Kidney glomerular epithelial cell (primary cell): ENCODE measurements around the gene OTOA.
A peak's percentile ranks its signal among the peaks of the same experiment; 100 is the strongest.
"Not testable (repeated sequence)": the region's sequence is repeated elsewhere in the genome, so short reads cannot be mapped to it uniquely, and the experiment has no call there.

ENCODE experiments used
- DNase-seq: peaks from one replicate; lab custom pipeline; 2025; lab: John Stamatoyannopoulos, UW

Gene OTOA

DNA sequence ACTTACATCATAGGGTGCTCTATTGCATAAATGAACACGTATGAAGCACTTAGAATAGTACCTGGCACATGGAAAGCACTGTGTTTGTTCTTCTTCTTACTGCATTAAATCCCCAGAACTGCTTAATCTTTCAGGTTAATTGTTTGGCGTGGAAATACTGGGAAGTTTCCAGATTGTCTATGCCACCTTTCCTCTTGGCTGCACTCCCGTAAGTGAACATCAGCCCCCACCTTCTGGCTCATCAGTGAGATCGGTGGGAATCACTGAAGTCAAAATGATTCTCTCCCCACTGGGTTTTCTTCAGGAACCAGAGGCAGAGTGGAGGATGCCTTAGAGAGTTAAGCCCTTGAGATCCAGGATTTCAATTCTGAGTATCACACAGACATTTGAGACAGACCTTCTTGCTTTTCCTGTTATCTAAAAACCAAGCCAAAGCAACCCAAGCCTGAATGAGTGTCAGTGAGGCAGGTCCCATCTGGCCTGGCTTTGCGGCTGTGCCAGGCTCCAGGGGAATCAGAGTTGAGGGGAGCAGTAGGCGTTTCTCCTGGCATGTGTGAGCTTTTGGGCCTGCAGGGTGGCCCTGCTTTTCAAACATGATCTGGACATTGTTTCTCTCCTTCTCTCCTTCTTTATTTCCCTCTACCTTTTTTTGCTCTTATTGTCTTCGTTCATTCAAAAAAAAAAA lies 59.1 kb downstream of the OTOA start:
- DNase-seq, result no peak

DNA sequence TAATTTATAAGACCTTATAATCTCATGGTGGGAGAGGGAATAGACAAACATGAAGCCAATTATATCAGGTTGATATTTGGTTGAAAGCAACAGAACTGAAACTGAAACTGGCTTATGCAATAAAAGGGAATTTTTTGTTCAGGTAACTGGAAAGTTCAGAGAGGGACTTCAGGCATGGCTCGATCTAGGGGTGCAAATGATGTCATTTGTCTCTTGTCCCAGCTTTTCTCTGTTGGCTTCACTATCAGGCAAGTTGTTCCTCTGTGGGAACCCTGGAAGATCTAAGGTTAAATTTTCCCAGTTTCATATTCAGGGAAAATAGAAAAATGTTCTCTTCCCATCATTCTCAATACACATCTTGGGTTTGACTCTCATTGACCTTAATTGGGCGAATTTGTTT lies 59.8 kb downstream of the OTOA start:
- no peak for DNase-seq

DNA sequence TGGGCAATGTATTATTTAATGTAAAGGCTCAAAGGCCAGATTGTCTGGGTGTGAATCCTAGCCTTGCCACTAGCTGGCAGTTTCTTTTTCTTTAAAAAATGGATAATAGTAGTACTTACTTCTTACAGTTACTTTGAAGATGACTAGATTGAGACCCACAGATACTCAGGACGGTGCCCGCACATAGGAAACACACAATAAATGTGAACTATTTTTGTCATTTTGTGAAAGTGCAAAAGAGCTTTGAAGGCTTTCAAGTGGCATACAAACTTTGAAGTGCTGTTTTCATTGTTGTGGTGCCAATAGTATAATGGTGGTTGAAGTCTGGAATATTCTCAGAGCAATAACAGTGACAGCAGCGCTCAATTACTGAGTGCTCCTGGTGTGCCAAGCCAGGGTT lies 63.6 kb downstream of the OTOA start:
- no peak for DNase-seq

DNA sequence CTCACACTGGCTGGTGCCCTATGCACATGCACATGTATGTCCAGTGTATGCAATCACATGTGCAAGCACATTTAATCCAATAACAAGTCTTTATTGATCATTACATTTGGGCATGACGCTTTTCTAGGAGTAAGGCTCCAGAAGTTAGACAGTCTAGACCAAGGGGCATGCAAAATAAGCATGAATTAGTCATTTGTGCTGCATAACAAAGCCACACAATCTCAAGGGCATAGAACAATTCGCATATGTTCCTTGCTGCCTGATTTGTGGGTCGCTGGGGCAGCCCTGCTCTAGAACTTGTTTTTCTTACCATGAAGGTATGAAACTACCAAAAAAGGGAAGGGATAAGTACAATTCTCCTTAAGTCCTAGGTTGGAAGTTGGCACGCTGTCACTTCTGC lies 67.5 kb downstream of the OTOA start:
- not testable (repeated sequence) for DNase-seq

DNA sequence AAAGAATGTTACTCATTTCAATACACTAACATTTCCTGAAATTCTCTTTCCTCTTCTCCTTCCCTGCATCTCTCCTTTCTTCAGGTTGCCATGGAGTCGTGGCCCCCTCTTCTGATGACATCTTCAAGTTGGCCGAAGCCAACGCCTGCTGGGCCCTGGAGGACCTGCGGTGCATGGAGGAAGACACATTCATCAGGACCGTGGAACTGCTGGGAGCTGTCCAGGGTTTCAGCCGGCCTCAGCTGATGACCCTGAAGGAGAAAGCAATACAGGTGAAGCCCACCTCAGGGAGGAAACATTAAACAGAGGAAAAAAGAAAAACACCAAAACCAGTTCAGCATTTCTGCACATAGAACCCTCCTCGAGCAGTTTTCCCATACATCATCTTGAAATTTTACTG lies 76.9 kb downstream of the OTOA start:
- not testable (repeated sequence) for DNase-seq

DNA sequence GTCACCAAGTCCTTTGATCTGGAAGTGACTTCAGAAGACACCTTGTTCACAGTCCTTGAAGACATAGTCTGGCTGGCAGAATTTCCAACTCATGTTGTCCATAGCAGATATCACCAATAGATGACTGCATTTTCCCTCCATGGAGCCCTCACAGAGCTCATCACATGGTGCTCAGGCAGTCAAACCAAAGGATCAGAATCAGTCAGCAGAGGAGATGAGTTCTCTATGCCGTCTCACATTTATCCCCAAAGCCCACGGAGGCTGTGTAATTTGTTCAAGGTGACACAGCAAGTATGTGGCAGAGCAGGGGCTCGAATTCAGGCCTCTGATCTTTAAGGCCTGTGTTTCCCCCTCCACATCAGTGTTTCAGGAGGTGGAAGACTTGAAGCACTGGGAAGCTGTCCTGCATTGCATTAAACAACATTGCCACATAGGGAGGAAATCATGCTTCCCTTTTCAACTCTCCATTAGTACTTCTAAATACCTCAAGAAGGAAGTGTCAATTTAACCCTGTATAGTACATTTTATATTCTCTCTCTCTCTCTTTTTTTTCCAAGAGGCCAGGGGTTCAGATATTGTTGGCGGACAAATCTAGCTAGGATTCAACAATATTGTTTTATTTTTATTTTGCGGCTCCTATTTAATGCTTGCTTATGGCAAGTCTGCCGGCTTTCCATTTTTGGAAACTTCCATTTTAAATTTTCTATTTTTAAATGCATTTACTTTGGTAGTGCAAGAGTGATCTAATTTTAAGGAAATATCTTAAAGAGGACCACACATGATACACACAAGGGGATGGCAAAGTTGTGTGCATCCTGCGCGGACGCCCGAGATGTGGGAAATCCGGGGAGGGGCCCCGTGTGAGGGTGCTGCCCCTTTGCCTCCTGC lies 92.7 kb downstream of the OTOA start:
- DNase-seq, result not testable (repeated sequence)

DNA sequence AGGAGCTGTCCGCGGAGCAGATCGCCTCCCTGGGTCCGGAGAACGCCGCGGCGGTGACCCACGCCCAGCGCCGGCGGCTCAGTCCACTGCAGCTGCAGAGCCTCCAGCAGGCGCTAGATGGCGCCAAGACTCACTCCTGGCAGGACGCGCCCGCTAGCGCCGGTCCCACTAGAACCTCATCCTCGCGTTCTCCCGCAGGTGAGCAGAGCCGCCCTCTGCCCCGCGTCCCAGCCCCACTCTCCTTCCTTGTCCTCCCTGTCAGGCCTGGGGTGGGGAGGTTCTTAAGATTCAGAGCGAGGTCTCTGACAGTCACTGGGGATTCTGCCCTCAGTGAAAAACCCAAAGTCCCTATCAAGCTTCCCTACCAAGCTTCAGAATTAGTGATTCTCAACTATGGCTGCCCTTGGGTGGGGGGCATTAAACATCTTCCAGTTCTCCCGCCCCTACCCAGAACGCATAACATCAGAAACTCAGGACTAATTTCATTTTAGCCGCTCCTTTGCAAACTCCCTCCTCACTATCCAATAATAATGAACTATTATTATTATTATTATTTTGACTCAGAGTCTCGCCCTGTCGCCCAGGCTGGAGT lies 93.4 kb downstream of the OTOA start:
- not testable (repeated sequence) for DNase-seq

DNA sequence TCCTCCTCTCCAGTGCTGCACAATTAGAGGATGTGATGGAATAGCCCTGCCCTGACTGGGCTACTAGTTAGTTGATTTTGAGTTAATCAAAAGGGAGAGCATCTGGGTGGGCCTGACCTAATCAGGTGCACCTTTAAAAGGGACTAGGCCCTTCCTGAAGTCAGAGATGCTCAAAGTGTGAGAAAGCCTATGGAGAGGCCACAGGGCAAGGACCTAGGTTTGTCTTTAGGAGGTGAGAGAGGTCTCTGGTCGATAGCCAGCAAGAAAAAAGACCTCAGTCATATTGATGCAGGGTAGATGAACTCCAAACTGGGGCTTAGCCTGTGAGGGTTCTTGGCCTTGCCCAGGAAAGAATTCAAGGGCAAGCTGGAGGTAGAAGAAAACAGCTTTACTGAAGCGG lies 104.5 kb downstream of the OTOA start:
- not testable (repeated sequence) for DNase-seq

DNA sequence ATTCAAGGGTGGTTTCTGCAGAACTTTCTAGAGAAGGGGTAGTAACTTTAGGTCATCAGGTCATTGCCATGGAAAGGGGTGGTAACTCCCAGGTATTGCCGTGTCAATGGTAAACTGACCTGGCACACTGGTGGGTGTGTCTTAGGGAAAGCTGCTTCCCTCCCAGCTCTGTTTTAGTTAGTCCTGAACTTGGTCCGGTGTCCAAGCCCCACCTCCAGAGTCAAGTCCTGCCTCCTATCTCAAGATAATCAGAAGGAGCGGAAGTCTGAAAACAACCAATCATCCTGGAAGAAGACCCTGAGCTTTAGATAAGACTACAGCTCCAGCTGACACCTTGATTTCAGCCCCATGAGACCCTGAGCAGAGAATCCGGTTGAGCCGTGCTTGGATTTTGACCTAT lies 105.0 kb downstream of the OTOA start:
- DNase-seq, result not testable (repeated sequence)

DNA sequence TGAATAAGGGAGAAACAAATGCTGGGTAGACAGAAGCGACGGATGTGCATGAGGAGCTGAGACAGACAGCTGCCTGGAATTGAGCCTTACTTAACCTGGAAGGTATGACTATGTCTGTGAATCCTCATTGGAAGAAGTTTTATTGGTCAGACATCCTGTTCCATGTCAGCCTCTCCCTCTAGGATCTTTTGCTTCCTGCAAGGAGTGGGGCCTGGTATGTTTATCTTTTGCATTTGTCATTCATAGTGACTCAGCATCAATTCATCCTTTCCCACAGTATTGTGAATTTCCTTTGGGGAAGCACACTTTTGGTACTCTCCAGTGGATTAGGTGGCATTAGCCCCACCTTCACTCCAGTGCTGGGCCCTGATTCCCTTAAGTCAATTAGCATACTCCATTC lies 105.5 kb downstream of the OTOA start:
- peak; percentile 43 for DNase-seq

DNA sequence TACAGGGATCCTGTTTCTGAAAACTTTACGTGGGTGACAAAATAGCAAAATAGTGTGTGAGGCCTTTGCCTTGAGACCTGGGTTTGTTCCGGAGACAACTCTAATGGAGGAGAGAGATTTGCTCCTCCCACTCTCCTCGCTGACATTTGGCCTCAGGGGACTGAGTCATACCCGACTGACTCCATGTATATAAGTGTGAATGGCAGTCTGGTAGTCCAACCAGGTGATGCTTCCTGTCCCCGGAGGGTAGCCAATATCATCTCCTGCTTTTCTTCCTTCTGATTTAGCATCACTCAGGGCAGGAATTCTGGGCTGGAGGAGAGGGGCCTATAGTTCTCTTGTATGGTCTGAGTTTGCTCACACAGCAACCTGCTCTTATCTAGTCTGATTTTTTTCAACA lies 106.8 kb downstream of the OTOA start:
- DNase-seq, result not testable (repeated sequence)

DNA sequence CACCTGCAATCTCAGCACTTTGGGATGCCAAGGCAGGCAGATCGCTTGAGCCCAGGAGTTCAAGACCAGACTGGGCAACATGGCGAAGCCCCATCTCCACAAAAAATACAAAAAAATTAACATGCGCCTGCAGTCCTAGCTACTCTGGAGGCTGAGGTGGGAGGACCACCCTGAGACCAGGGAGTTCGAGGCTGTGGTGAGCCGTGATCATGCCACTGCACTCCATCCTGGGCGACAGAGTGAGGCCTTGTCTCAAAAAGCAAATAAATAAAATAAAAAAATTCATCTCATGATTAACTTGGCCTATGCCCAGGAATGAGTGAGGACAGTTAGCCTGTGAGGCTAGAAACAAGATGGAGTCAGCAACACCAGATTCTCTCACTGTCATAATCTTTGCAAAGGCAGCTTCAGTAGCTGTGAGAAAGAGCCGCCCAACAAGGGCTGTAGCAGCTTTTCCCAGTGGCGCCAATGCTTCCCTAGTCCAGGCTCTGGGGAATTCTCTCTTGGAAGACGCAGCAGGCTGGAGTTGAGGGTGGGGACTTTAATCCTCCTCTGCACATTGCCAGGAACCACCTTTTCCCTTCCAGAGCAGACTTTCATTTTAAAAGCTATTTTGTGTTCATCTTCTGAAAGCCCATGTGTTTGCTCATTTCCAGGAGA lies 108.9 kb downstream of the OTOA start:
- not testable (repeated sequence) for DNase-seq

DNA sequence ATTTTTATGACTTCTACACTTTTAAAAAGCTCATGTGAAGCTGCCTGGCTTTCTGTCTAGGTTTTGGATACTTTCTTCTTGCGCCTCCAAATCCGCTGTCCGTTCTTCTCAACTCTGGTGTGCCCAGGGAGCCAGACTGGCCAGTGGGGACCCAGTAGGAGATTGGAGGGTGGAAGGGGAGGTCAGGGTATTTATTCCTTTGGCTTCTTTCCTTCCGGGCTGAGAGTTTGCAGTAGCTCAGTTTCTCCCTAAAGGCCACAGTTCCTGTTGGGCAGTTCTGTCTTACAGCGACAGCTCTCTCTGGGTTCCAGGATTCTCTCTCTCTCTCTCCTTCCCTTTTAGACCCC lies 109.4 kb downstream of the OTOA start:
- not testable (repeated sequence) for DNase-seq

DNA sequence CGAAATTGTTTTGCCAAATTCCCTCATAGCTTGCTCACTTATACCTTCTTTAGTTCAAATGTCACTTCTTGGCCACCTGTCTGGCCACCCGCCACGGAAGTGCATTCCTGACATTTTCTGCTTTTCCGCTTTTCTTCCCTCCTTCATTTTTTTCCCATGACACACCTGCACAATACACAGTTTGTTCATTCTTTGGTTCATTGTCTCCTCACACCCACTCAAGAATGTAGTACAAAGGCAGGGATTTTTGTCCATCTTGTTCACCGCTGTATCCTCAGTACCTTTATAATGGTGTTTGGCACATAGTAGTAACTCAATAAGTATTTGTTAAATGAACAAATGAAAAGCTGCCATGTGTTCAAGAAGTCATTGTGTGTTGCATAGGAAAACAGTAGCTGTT lies 116.8 kb downstream of the OTOA start:
- DNase-seq, result not testable (repeated sequence)

DNA sequence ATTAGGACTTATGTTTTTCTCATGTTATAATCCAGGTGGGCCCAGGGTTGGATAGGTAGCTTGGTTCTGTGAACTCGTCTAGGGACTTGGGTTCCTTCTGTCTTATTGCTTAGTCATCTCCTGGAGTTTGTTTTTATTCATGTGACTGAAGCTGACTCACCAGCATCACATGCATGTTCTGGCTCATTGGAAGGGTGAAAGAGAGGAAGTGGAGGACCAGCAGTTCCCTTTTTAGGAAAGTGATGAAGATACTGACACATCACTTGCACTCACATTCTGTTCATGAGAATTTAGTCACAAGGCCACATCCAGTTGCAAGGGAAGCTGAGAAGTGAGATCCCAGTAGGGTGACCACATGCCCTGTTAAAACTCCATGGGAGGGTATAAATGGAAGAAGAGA lies 126.7 kb downstream of the OTOA start:
- not testable (repeated sequence) for DNase-seq

DNA sequence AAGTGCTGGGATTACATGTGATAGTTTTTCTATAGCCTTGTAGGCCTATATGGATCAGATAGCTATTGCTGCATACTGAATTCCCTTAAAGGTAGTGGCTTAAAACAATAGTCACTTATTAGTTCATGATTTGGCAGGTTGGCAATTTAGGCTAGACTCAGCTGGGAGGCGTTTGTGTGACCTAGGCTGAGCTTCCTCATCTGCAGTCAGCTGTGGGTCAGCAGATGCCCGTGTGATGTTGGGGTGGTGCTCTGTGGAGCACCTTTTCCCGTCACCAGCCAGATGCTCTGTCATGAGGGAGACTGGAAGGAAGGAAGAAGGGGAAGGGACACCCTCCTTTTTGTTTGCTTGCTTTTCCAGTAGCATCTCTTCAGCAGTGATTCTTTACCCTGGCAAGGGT lies 129.5 kb downstream of the OTOA start:
- not testable (repeated sequence) for DNase-seq

DNA sequence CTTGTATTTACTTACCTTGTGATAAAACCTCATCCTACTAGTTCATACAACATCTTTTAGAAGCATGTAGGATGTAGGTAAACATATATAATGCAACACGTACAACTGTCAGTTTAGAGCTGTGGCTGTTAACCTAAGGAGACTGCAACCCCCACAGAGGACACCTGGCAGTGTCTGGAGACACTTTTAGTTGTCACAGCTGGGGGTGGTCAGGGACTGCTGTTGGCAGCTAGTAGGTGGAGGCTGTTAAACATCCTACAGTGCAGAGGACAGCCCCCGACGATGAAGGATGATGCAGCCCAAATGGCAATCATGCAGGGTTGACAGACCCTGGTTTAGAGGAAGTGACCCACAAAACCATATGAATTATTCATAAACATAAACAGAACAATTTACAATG lies 134.8 kb downstream of the OTOA start:
- DNase-seq, result not testable (repeated sequence)

DNA sequence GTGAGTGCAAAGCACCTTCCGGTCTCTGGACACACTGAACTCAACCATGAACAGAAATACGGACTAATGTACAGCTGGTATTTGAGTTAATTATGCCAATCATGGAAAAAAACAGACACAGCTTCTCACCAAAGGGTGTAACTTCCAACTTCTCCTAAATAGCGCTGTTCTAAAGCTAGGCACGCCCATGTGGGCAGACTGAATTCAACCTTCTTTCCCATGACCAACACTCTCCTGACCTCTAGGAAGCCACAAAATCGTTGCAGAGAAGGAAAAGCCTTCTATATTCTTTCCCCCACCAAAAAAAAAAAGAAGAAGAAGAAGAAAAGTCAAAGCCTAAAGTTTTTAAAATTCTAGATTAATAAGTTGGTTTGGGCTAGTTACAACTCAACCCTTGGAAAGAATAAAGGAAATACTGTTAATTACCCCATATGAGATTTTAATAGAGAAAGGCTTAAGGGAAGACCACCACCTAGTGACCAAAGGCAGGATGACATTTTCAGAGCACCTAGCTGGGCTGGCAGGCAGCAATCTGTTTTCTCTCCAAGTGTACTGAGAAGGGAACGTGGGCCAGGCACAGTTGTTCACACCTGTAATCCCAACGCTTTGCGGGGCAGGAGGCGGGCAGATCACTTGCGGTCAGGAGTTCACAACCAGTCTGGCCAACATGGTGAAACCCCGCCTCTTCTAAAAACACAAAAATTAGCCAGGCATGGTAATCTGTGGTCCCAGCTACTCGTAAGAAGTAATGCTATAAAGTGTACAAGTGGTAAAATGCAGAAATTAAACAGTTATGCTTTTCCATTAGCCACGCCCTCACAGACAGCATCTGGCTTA lies 138.0 kb downstream of the OTOA start:
- DNase-seq, result peak; percentile 48

DNA sequence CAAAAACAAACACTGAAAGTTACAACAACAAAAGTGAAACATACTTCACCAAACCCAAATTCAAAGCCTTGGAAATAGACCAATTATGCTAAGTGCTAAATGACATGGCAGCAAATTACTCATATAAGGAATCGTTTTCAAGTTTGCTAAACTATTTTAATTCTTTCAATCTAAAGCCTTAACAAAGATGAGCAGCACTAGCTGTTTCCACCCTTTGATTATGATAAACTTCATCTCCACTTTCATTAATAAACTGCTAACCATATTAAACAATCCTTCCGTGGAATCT lies 138.6 kb downstream of the OTOA start:
- DNase-seq, result not testable (repeated sequence)
